Keratinocyte (primary cell): Measurements from ENCODE around the gene TMEFF2. TPM values are rescaled to one million over a fixed set of nuclear protein-coding genes. Genes with fewer than 3 reads are reported as not detected.

Source experiments
- DNase-seq: peaks from one replicate; pipeline ENCODE4 v3.0.0-alpha.2; 2011; ENCODE audit warnings: low read depth, missing footprints, low spot score
- FAIRE-seq: peaks from 2 replicates; lab custom pipeline; 2011; peaks lifted over from hg19 to GRCh38; lab: Jason Lieb, UNC
- H2AFZ ChIP-seq: 2 replicates; pipeline ENCODE4 v1.6.0; 2012; ENCODE audit warnings: low read length, control low read depth, inconsistent platforms; ENCODE audit not compliant: control insufficient read depth
- H3K27ac ChIP-seq: 2 replicates; pipeline ENCODE4 v1.5.1; 2011; ENCODE audit warnings: low read length; ENCODE audit not compliant: control insufficient read depth, insufficient read depth
- H3K27me3 ChIP-seq: 3 replicates; pipeline ENCODE4 v1.6.0; 2011; ENCODE audit warnings: low read length; ENCODE audit not compliant: control insufficient read depth, insufficient read depth; ENCODE audit errors: extremely low read depth
- H3K36me3 ChIP-seq, 2 experiments: 2 replicates in 1 of 2; 3 replicates in 1 of 2; pipeline ENCODE4 v1.5.1; 2011; ENCODE audit warnings: low read length in 2 of 2, mild to moderate bottlenecking in 1 of 2; ENCODE audit not compliant: control insufficient read depth in 2 of 2, insufficient read depth in 2 of 2; ENCODE audit errors: extremely low read depth in 1 of 2
- H3K4me1 ChIP-seq: 3 replicates; pipeline ENCODE4 v1.5.1; 2011; ENCODE audit warnings: low read length; ENCODE audit not compliant: control insufficient read depth, insufficient read depth; ENCODE audit errors: extremely low read depth
- H3K4me2 ChIP-seq: 3 replicates; pipeline ENCODE4 v1.6.0; 2011; ENCODE audit warnings: low read depth, low read length; ENCODE audit not compliant: control insufficient read depth, insufficient read depth; ENCODE audit errors: extremely low read depth
- H3K4me3 ChIP-seq, 3 experiments: fragments of 200-600 bp in 1 of 3; sonication (generic) in 1 of 3; 2 replicates in 2 of 3; 3 replicates in 1 of 3; pipeline ENCODE4 v1.5.1; 2011 to 2016; ENCODE audit warnings: low read length in 3 of 3, mild to moderate bottlenecking in 3 of 3, control low read depth in 2 of 3, inconsistent platforms in 1 of 3, low read depth in 1 of 3, mixed read lengths in 1 of 3, mixed run types in 1 of 3, moderate library complexity in 1 of 3; ENCODE audit not compliant: control insufficient read depth in 2 of 3, insufficient read depth in 2 of 3; ENCODE audit errors: extremely low read depth in 1 of 3
- H3K79me2 ChIP-seq: 2 replicates; pipeline ENCODE4 v1.6.0; 2012; ENCODE audit warnings: low read length; ENCODE audit not compliant: control insufficient read depth, insufficient read depth
- H3K9ac ChIP-seq: 3 replicates; pipeline ENCODE4 v1.6.0; 2011; ENCODE audit warnings: low read length; ENCODE audit not compliant: control insufficient read depth, insufficient read depth; ENCODE audit errors: extremely low read depth
- H3K9me1 ChIP-seq: 3 replicates; pipeline ENCODE4 v1.6.0; 2011; ENCODE audit warnings: low read length; ENCODE audit not compliant: control insufficient read depth, insufficient read depth; ENCODE audit errors: extremely low read depth
- H3K9me3 ChIP-seq: 2 replicates; pipeline ENCODE4 v1.5.1; 2012; ENCODE audit warnings: low read depth, low read length; ENCODE audit not compliant: control insufficient read depth
- H4K20me1 ChIP-seq: 3 replicates; pipeline ENCODE4 v1.6.0; 2011; ENCODE audit warnings: low read length; ENCODE audit not compliant: control insufficient read depth, insufficient read depth; ENCODE audit errors: extremely low read depth
- CTCF ChIP-seq, 3 experiments: IDR thresholded peaks in 1 of 3; conservative IDR thresholded peaks in 1 of 3; optimal IDR thresholded peaks in 1 of 3; 2 replicates in 2 of 3; 3 replicates in 1 of 3; pipeline versions ENCODE3 to v1.5.1; 2011; ENCODE audit warnings: low read length in 3 of 3, mild to moderate bottlenecking in 3 of 3, moderate library complexity in 2 of 3, control low read depth in 1 of 3, inconsistent platforms in 1 of 3; ENCODE audit not compliant: insufficient read depth in 2 of 3; ENCODE audit errors: extremely low read depth in 1 of 3
- EZH2 ChIP-seq: IDR thresholded peaks from one replicate; pipeline ENCODE4 v1.6.1; 2012; ENCODE audit warnings: inconsistent platforms, mild to moderate bottlenecking, low read length, moderate library complexity
- dilution Hi-C: fragments of 300-500 bp; cut with MboI; formaldehyde crosslinking; loops from one replicate; pipeline ENCODE4 v1.7.0; 2020; ENCODE audit warnings: low sequenced_read_pairs; ENCODE audit not compliant: extremely low pct_ligation_motif_present
- polyA plus RNA-seq, 5 experiments: library from polyadenylated mRNA; depleted of rRNA in 3 of 5; stranded (reverse) in 3 of 5; stranded (forward) in 1 of 5; unstranded in 1 of 5; fragments of >200 nt; gene quantifications; 1 replicate in 1 of 5; 2 replicates in 3 of 5; 3 replicates in 1 of 5; pipeline versions ENCODE4 v1.2.1 to v1.2.3, GENCODE V29; 2011 to 2012; ENCODE audit warnings: missing spikeins in 2 of 5, low read depth in 1 of 5, low replicate concordance in 1 of 5

The TMEFF2 gene
- polyA plus RNA-seq, 1 donor (not counting 4 experiments of a cell fraction or from before 2014, with no cell fraction given) = not detected

GRCh38 chr2:192099742-192100141, 95.0 kb downstream of the TMEFF2 start:
- Histone ChIP-seq H3K79me2 (no peaks in the 10 kb centered on the region), H3K27ac (no peak overlapping the region), H3K4me3 (no peak overlapping the region), H4K20me1 (no peaks in the 10 kb centered on the region), H3K4me1 (no peaks in the 10 kb centered on the region), H3K27me3 (no peaks in the 10 kb centered on the region), H3K36me3 (no peaks in the 10 kb centered on the region), H2AFZ (no peak overlapping the region), H3K9me1 (no peaks in the 10 kb centered on the region), H3K4me2 (no peak overlapping the region), H3K9me3 (no peaks in the 10 kb centered on the region), H3K9ac (no peak overlapping the region)
- FAIRE-seq = no peak
- dilution Hi-C loops = no loop called here
- TF ChIP-seq CTCF (optimal IDR thresholded peaks at IDR 0.05 in 1 of 3, IDR thresholded peaks at IDR 0.05 in 1 of 3, conservative IDR thresholded peaks at IDR 0.05 in 1 of 3; ENCODE audit: extremely low read depth in 1 of 3, insufficient read depth in 2 of 3, low read length in 3 of 3) (no peak), EZH2 (no peak)
- no peak for DNase-seq

GRCh38 chr2:192098814-192099491, 95.8 kb downstream of the TMEFF2 start:
- dilution Hi-C loops = no loop called here
- H3K27me3 ChIP-seq = no peaks in the 10 kb centered on the region
- no peaks in the 10 kb centered on the region for H3K9me1 ChIP-seq
- no peaks in the 10 kb centered on the region for H3K9me3 ChIP-seq
- H3K4me1 ChIP-seq = no peaks in the 10 kb centered on the region
- H2AFZ ChIP-seq = no peak overlapping the region
- H3K4me2 ChIP-seq = no peak overlapping the region
- no peaks in the 10 kb centered on the region for H3K36me3 ChIP-seq
- H3K9ac ChIP-seq = no peak overlapping the region
- no peaks in the 10 kb centered on the region for H4K20me1 ChIP-seq
- DNase-seq (no peak), FAIRE-seq (no peak)
- no peaks in the 10 kb centered on the region for H3K79me2 ChIP-seq
- TF ChIP-seq CTCF (optimal IDR thresholded peaks at IDR 0.05 in 1 of 3, IDR thresholded peaks at IDR 0.05 in 1 of 3, conservative IDR thresholded peaks at IDR 0.05 in 1 of 3; ENCODE audit: extremely low read depth in 1 of 3, insufficient read depth in 2 of 3, low read length in 3 of 3) = no peak
- no peak for TF ChIP-seq EZH2
- H3K27ac ChIP-seq = no peak overlapping the region
- no peak overlapping the region for H3K4me3 ChIP-seq
